HCT116 (cell line): ENCODE results near the gene FBXL7. TPM values are rescaled to one million over a fixed set of nuclear protein-coding genes. Genes with fewer than 3 reads are reported as not detected.

Experiments used
- ATAC-seq: fragments of 200-7000 bp; cut with Tn5 transposase; 2 replicates; pipeline ENCODE4 v1.9.1; 2020; ENCODE audit warnings: mild to moderate bottlenecking, moderate library complexity
- BruUV-seq: library from RNA; stranded (reverse); fragments of 400-500 nt; replicated peaks from 2 replicates; lab custom pipeline; 2021; lab: Mats Ljungman, UMichigan
- CTCF ChIA-PET: fragments of 300-600 bp; sonication (Branson Sonifier 250); formaldehyde crosslinking; loops from one replicate; lab custom pipeline; 2021; ENCODE audit warnings: antibody characterized with exemption; lab: Charles Lee
- POLR2A ChIA-PET: fragments of 300-600, 350-600 bp; sonication (Branson Sonifier 250); formaldehyde crosslinking; loops from one replicate; lab custom pipeline; 2021; ENCODE audit warnings: antibody characterized with exemption; lab: Charles Lee
- RAD21 ChIA-PET, 2 experiments: fragments of 300-600 bp; sonication (Branson Sonifier 250); formaldehyde crosslinking; loops; one replicate each; lab custom pipeline; 2023; ENCODE audit warnings: low total read pairs in 2 of 2; ENCODE audit not compliant: uncharacterized antibody in 2 of 2, unreplicated experiment in 2 of 2, low non-redundant PET in 1 of 2; lab: Charles Lee
- DNase-seq: peaks from one replicate; pipeline ENCODE4 v3.0.0-alpha.2; 2010; ENCODE audit warnings: low read depth, low spot score
- H2AFZ ChIP-seq: fragments of 200-600 bp; shearing (Covaris generic), sonication (generic); 2 replicates; pipeline ENCODE4 v1.6.1; 2017; ENCODE audit warnings: low read depth, mixed run types, mixed read lengths, antibody characterized with exemption, low read length; ENCODE audit not compliant: poor library complexity, severe bottlenecking
- H3K27ac ChIP-seq: 2 replicates; pipeline ENCODE4 v1.5.1; 2012; ENCODE audit warnings: low read depth, low read length
- H3K27me3 ChIP-seq: fragments of 200-600 bp; sonication (generic); 2 replicates; pipeline ENCODE4 v1.6.1; 2016; ENCODE audit warnings: mixed run types, low read length, mixed read lengths; ENCODE audit not compliant: insufficient read depth
- H3K36me3 ChIP-seq, 2 experiments: fragments of 200-500 bp in 1 of 2; fragments of 200-600 bp in 1 of 2; sonication (Bioruptor generic) in 1 of 2; sonication (generic) in 1 of 2; 2 replicates each; pipeline versions ENCODE4 v1.5.1 to v1.6.1; 2014 to 2016; ENCODE audit warnings: low read length in 2 of 2, inconsistent platforms in 1 of 2, mixed read lengths in 1 of 2, mixed run types in 1 of 2; ENCODE audit not compliant: insufficient read depth in 2 of 2, control insufficient read depth in 1 of 2
- H3K4me1 ChIP-seq, 2 experiments: fragments of 200-600 bp in 1 of 2; sonication (generic) in 1 of 2; 2 replicates each; pipeline versions ENCODE4 v1.5.1 to v1.6.1; 2012 to 2017; ENCODE audit warnings: low read length in 2 of 2, inconsistent platforms in 1 of 2, mild to moderate bottlenecking in 1 of 2, mixed read lengths in 1 of 2, mixed run types in 1 of 2, moderate library complexity in 1 of 2; ENCODE audit not compliant: insufficient read depth in 2 of 2, control insufficient read depth in 1 of 2
- H3K4me2 ChIP-seq: fragments of 200-600 bp; sonication (generic); 2 replicates; pipeline ENCODE4 v1.6.1; 2017; ENCODE audit warnings: mixed run types, low read length, mixed read lengths
- H3K4me3 ChIP-seq, 2 experiments: fragments of 200-600 bp in 1 of 2; sonication (generic) in 1 of 2; replicated peaks in 1 of 2; 2 replicates each; pipeline ENCODE4 v1.5.1; 2011 to 2016; ENCODE audit warnings: low read length in 2 of 2, control low read depth in 1 of 2, low read depth in 1 of 2, mild to moderate bottlenecking in 1 of 2, mixed read lengths in 1 of 2, mixed run types in 1 of 2
- H3K79me2 ChIP-seq: fragments of 200-600 bp; sonication (generic); 2 replicates; pipeline ENCODE4 v1.6.1; 2017; ENCODE audit warnings: mild to moderate bottlenecking, mixed run types, low read length, moderate library complexity, mixed read lengths; ENCODE audit not compliant: insufficient read depth
- H3K9ac ChIP-seq: fragments of 200-600 bp; sonication (generic); 2 replicates; pipeline ENCODE4 v1.6.1; 2016; ENCODE audit warnings: low read length, mixed read lengths
- H3K9me2 ChIP-seq: fragments of 200-600 bp; sonication (generic), shearing (Covaris generic); 2 replicates; pipeline ENCODE4 v1.6.1; 2017; ENCODE audit warnings: mixed run types, mild to moderate bottlenecking, moderate library complexity; ENCODE audit not compliant: insufficient read depth
- H3K9me3 ChIP-seq, 2 experiments: fragments of 200-500 bp in 1 of 2; fragments of 200-600 bp in 1 of 2; sonication (Bioruptor generic) in 1 of 2; sonication (generic) in 1 of 2; 2 replicates each; pipeline ENCODE4 v1.6.1; 2014 to 2017; ENCODE audit warnings: low read length in 2 of 2, mixed read lengths in 2 of 2, inconsistent platforms in 1 of 2, low read depth in 1 of 2, mild to moderate bottlenecking in 1 of 2, mixed run types in 1 of 2, moderate library complexity in 1 of 2; ENCODE audit not compliant: control insufficient read depth in 1 of 2, insufficient read depth in 1 of 2
- H4K20me1 ChIP-seq: fragments of 200-600 bp; sonication (generic), shearing (Covaris generic); 2 replicates; pipeline ENCODE4 v1.6.1; 2017; ENCODE audit warnings: mixed run types, mild to moderate bottlenecking, moderate library complexity; ENCODE audit not compliant: insufficient read depth
- CBX3 ChIP-seq: IDR thresholded peaks from 2 replicates; pipeline ENCODE4 v1.6.1; 2012; ENCODE audit warnings: low read depth
- CEBPB ChIP-seq: IDR thresholded peaks from 2 replicates; pipeline ENCODE4 v1.6.1; 2012; ENCODE audit warnings: low read depth
- EGR1 ChIP-seq: IDR thresholded peaks from 2 replicates; pipeline ENCODE4 v1.6.1; 2012; ENCODE audit warnings: low read depth
- EZH2phosphoT487 ChIP-seq: fragments of 200-600 bp; IDR thresholded peaks from 2 replicates; pipeline ENCODE4 v1.6.1; 2018; ENCODE audit warnings: antibody characterized with exemption, borderline replicate concordance
- FOSL1 ChIP-seq: IDR thresholded peaks from 2 replicates; pipeline ENCODE4 v1.6.1; 2012; ENCODE audit warnings: low read depth
- JUND ChIP-seq: IDR thresholded peaks from 2 replicates; pipeline ENCODE4 v1.6.1; 2012
- POLR2AphosphoS5 ChIP-seq: IDR thresholded peaks from 2 replicates; pipeline ENCODE4 v1.6.1; 2011; ENCODE audit warnings: mild to moderate bottlenecking, low read depth, low read length, moderate library complexity
- RAD21 ChIP-seq: IDR thresholded peaks from 2 replicates; pipeline ENCODE4 v1.6.1; 2012; ENCODE audit warnings: low read depth, mild to moderate bottlenecking
- SIN3A ChIP-seq: IDR thresholded peaks from 2 replicates; pipeline ENCODE4 v1.6.1; 2012; ENCODE audit warnings: low read depth
- TCF7L2 ChIP-seq: IDR thresholded peaks from 2 replicates; pipeline ENCODE4 v1.7.0; 2011; ENCODE audit warnings: borderline replicate concordance, inconsistent platforms; ENCODE audit not compliant: insufficient read depth, insufficient read length; ENCODE audit errors: extremely low read depth
- ZFX ChIP-seq: fragments of 450-650 bp; IDR thresholded peaks from 2 replicates; pipeline ENCODE4 v1.6.1; 2017
- ZNF274 ChIP-seq: fragments of 200-500 bp; sonication (Bioruptor generic); IDR thresholded peaks from 2 replicates; pipeline ENCODE4 v1.6.1; 2014; ENCODE audit warnings: mild to moderate bottlenecking, low read depth, low read length, inconsistent platforms
- intact Hi-C: fragments of 100-400 bp; cut with micrococcal nuclease; formaldehyde crosslinking; loops from 2 replicates; pipeline ENCODE4 v1.10.0; 2022
- total RNA-seq: library from RNA; stranded (reverse); gene quantifications from one replicate; pipeline ENCODE4 v1.2.1, GENCODE V29; 2021; ENCODE audit not compliant: unreplicated experiment
- TF ChIP-seq, protein P1 (sequence below), 3 experiments: fragments of 200-600 bp in 1 of 3; sonication (generic) in 1 of 3; IDR thresholded peaks in 2 of 3; conservative IDR thresholded peaks in 1 of 3; 2 replicates each; pipeline ENCODE4 v1.5.1; 2012 to 2017; ENCODE audit warnings: low read depth in 2 of 3, low read length in 2 of 3, antibody characterized with exemption in 1 of 3, borderline replicate concordance in 1 of 3, control low read depth in 1 of 3, mild to moderate bottlenecking in 1 of 3, mixed read lengths in 1 of 3, mixed run types in 1 of 3, moderate library complexity in 1 of 3; ENCODE audit not compliant: insufficient read depth in 1 of 3
- TF ChIP-seq, protein P2 (sequence below): IDR thresholded peaks from 2 replicates; pipeline ENCODE4 v1.6.1; 2012
- TF ChIP-seq, protein P3 (sequence below): IDR thresholded peaks from 2 replicates; pipeline ENCODE4 v1.6.1; 2011; ENCODE audit warnings: mild to moderate bottlenecking, low read length, moderate library complexity; ENCODE audit not compliant: insufficient replicate concordance; ENCODE audit errors: extremely low read depth

The FBXL7 gene
- total RNA-seq, 1 experiment from 2014 or later, result 0.05 TPM

DNA sequence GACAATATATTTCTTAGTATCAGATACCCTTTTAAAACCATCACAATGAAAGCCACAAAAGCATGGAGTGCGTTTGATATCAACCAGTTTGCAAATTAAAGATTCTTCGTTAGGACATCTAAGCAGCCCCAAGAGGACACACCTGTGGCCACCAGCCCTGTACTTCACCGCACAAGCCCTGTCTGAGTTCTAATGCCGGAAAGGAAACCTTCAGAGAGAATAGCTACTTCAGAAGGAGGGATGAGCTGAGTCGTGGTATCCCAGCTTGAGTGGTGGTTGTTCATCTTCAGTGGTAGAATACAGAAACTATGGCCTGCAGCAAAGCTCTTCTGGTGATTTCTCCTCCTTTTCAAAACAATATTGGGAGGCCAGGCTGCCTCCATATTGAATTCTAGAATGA, 319.6 kb downstream of the FBXL7 start:
- H3K4me3 ChIP-seq, result no peak overlapping the region
- H4K20me1 ChIP-seq, result no peaks in the 10 kb centered on the region
- H3K9ac ChIP-seq, result no peak overlapping the region
- H3K79me2 ChIP-seq, result no peaks in the 10 kb centered on the region
- intact Hi-C loops, result loop anchor here (5.0 kb wide), 1 partner anchor 712 kb away; no protein-coding TSS in a partner anchor
- H3K9me3 ChIP-seq, result peaks cover 2 to 20% of the 10 kb centered on the region in 2 experiments; a peak in 2 of 4 replicates
- no peak overlapping the region for H2AFZ ChIP-seq
- H3K27ac ChIP-seq, result no peak overlapping the region
- H3K4me2 ChIP-seq, result no peak overlapping the region
- H3K9me2 ChIP-seq, result no peaks in the 10 kb centered on the region
- no peak for ATAC-seq
- H3K4me1 ChIP-seq, result no peaks in the 10 kb centered on the region
- BruUV-seq, result no TSS peak
- no peaks in the 10 kb centered on the region for H3K36me3 ChIP-seq
- H3K27me3 ChIP-seq, result no peaks in the 10 kb centered on the region
- CTCF ChIA-PET, result no interaction called here
- TF ChIP-seq FOSL1, result no peak
- TF ChIP-seq CBX3, result no peak
- TF ChIP-seq JUND, result no peak
- TF ChIP-seq CEBPB, result no peak
- TF ChIP-seq ZNF274, result no peak
- no peak for TF ChIP-seq TCF7L2
- TF ChIP-seq, protein P1, sequence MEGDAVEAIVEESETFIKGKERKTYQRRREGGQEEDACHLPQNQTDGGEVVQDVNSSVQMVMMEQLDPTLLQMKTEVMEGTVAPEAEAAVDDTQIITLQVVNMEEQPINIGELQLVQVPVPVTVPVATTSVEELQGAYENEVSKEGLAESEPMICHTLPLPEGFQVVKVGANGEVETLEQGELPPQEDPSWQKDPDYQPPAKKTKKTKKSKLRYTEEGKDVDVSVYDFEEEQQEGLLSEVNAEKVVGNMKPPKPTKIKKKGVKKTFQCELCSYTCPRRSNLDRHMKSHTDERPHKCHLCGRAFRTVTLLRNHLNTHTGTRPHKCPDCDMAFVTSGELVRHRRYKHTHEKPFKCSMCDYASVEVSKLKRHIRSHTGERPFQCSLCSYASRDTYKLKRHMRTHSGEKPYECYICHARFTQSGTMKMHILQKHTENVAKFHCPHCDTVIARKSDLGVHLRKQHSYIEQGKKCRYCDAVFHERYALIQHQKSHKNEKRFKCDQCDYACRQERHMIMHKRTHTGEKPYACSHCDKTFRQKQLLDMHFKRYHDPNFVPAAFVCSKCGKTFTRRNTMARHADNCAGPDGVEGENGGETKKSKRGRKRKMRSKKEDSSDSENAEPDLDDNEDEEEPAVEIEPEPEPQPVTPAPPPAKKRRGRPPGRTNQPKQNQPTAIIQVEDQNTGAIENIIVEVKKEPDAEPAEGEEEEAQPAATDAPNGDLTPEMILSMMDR (IDR thresholded peaks at IDR 0.05 in 2 of 3, conservative IDR thresholded peaks at IDR 0.05 in 1 of 3; ENCODE audit: borderline replicate concordance in 1 of 3, insufficient read depth in 1 of 3, low read depth in 2 of 3, low read length in 2 of 3), result no peak
- no peak for TF ChIP-seq ZFX
- TF ChIP-seq RAD21, result no peak
- TF ChIP-seq EZH2phosphoT487, result no peak
- TF ChIP-seq POLR2AphosphoS5, result no peak
- no peak for TF ChIP-seq EGR1
- TF ChIP-seq SIN3A, result no peak
- TF ChIP-seq, protein P2, sequence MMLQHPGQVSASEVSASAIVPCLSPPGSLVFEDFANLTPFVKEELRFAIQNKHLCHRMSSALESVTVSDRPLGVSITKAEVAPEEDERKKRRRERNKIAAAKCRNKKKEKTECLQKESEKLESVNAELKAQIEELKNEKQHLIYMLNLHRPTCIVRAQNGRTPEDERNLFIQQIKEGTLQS, result no peak
- TF ChIP-seq, protein P3, sequence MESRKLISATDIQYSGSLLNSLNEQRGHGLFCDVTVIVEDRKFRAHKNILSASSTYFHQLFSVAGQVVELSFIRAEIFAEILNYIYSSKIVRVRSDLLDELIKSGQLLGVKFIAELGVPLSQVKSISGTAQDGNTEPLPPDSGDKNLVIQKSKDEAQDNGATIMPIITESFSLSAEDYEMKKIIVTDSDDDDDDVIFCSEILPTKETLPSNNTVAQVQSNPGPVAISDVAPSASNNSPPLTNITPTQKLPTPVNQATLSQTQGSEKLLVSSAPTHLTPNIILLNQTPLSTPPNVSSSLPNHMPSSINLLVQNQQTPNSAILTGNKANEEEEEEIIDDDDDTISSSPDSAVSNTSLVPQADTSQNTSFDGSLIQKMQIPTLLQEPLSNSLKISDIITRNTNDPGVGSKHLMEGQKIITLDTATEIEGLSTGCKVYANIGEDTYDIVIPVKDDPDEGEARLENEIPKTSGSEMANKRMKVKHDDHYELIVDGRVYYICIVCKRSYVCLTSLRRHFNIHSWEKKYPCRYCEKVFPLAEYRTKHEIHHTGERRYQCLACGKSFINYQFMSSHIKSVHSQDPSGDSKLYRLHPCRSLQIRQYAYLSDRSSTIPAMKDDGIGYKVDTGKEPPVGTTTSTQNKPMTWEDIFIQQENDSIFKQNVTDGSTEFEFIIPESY, result no peak
- no peak for DNase-seq
- RAD21 ChIA-PET, result no interaction called here
- POLR2A ChIA-PET, result no interaction called here
